T-helper 2 cell treated with Interferon-gamma antibody and Interleukin-4, amounts not matched to agents 5 μg/mL and 100 μg/mL, for 36 hours (primary cell): ENCODE data around the gene TSHZ3.

Experiments used
- DNase-seq: peaks from one replicate; pipeline ENCODE4 v3.0.0; 2021; ENCODE audit warnings: low spot score
- H3K27ac Mint-ChIP-seq: one replicate; pipeline ENCODE4 v1.8.0; 2021; ENCODE audit warnings: mild to moderate bottlenecking, mixed read lengths
- H3K27me3 Mint-ChIP-seq: one replicate; pipeline ENCODE4 v1.8.0; 2021; ENCODE audit warnings: low read depth, mixed read lengths
- H3K36me3 Mint-ChIP-seq: one replicate; pipeline ENCODE4 v1.8.0; 2021; ENCODE audit warnings: low read depth, mixed read lengths
- H3K4me1 Mint-ChIP-seq: one replicate; pipeline ENCODE4 v1.8.0; 2021; ENCODE audit warnings: low read depth, mixed read lengths
- H3K4me3 Mint-ChIP-seq: one replicate; pipeline ENCODE4 v1.8.0; 2022; ENCODE audit warnings: mild to moderate bottlenecking, moderate library complexity, mixed read lengths
- H3K9me3 Mint-ChIP-seq: one replicate; pipeline ENCODE4 v1.8.0; 2021; ENCODE audit warnings: mixed read lengths

The TSHZ3 gene

DNA sequence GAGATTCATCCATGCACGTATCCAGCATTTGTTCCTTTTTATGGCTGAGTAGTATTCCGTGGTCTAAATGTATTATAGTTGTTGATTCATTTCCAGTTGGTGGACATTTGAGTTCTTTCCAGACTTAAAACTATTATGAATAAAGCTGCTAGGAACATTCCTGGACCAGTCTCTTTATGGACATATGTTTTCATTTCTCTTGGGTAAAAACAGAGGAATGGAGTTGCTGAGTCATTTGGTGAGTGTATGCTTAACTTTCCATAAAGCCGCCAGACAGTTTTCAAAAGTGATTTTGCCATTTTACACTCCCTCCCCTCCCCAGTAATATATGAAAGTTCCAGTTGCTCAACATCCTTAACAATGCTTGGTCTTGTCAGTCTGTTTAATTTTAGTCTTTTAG is 116.4 kb downstream of the TSHZ3 start:
- H3K4me3 Mint-ChIP-seq: no peak overlapping the region
- no peak for DNase-seq
- peaks cover 28% of the 10 kb centered on the region for H3K27me3 Mint-ChIP-seq
- no peaks in the 10 kb centered on the region for H3K4me1 Mint-ChIP-seq
- H3K36me3 Mint-ChIP-seq: no peaks in the 10 kb centered on the region
- no peaks in the 10 kb centered on the region for H3K9me3 Mint-ChIP-seq
- H3K27ac Mint-ChIP-seq: no peak overlapping the region

DNA sequence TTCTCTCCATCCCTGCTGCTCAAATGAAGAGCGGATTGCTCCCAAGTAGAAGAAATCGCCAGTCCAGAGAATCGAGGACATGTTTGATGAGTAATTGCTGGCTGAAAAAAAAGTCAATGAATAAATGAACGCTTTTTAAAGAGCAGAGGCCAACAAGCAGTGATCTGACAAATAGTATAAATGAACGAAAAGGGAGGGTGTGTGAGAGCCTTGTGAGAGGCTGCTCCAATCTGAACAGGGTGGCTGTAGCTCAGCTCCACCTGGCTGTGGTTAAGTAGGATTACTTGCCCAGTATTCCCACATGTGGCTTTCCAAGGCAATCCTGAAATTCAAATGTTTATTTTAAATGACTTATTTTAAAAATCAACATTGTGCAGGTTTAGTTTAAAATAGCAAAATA is 117.1 kb downstream of the TSHZ3 start:
- Mint-ChIP-seq H3K9me3 (no peaks in the 10 kb centered on the region), H3K27ac (no peak overlapping the region), H3K36me3 (no peaks in the 10 kb centered on the region), H3K27me3 (peaks cover 30% of the 10 kb centered on the region), H3K4me3 (no peak overlapping the region), H3K4me1 (no peaks in the 10 kb centered on the region)
- DNase-seq: no peak

DNA sequence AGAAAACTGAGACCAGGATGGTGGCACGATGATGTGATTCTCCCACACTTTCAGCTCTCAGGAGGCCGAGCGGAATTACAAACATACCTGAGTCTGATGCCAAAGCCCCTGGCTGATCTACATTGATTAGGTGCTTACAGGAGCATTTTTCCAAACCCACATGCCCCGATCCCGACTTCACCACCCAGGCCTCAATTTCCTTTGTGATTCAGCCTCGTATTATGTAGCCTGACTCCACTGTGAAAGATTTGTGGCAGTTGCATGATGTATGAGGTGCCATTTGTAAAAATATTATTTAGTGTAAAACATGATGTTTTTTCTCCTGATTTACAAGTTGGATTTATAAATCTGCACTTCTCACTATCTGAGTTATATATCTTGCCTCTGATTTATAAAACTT is 118.0 kb downstream of the TSHZ3 start:
- H3K9me3 Mint-ChIP-seq: no peaks in the 10 kb centered on the region

DNA sequence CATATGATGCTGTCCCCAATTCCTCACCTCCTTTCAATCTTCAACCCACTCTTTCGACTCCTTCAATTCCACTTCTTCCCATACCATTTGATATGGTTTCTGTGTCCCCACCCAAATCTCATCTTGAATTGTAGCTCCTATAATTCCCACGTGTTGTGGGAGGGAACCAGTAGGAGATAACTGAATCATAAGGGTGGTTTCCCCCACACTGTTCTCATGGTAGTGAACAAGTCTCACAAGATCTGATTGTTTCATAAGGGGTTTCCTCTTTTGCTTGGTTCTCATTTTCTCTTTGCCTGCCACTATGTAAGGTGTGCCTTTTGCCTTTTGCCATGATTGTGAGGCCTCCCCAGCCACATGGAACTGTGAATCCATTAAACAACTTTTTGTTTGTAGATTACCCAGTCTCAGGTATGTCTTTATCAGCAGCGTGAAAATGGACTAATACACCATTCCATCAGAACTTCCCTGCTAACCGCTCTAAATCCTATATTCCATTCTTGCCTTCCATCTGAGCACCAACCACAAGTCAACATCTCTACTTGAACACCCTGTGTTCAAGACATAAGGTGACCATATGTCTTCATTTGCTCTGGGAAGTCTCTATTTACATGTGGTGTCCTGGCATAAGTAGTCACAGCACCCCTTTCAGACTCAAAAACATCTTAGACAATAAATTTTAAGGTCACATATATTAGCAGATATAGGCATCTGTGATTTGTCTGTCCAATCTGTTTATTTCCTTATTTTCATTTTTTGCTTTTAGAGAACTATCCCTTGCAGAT is 122.9 kb downstream of the TSHZ3 start:
- peaks cover 3% of the 10 kb centered on the region for H3K4me1 Mint-ChIP-seq
- peaks cover 5% of the 10 kb centered on the region for H3K27me3 Mint-ChIP-seq
- peaks cover 2% of the 10 kb centered on the region for H3K36me3 Mint-ChIP-seq
- no peak for DNase-seq
- H3K4me3 Mint-ChIP-seq: no peak overlapping the region
- peaks cover 4% of the 10 kb centered on the region for H3K9me3 Mint-ChIP-seq
- H3K27ac Mint-ChIP-seq: no peak overlapping the region

More for the DNA sequence above, 118.0 kb downstream of the TSHZ3 start:
- Mint-ChIP-seq H3K27ac (no peak overlapping the region), H3K36me3 (no peaks in the 10 kb centered on the region), H3K4me3 (no peak overlapping the region), H3K27me3 (peaks cover 24% of the 10 kb centered on the region), H3K4me1 (no peaks in the 10 kb centered on the region)
- DNase-seq: no peak
